Endothelial cell of umbilical vein (primary cell): Measurements from ENCODE around the gene CACNA2D1. TPM values are rescaled to one million over a fixed set of nuclear protein-coding genes. Genes with fewer than 3 reads are reported as not detected.

Source experiments
- BruUV-seq: library from RNA; stranded (reverse); fragments of 400-500 nt; replicated peaks from 2 replicates; lab custom pipeline; 2021; lab: Mats Ljungman, UMichigan
- CTCF ChIA-PET: fragments of 300-600, 350-600 bp; sonication (Branson Sonifier 250); formaldehyde crosslinking; loops from one replicate; lab custom pipeline; 2021; ENCODE audit warnings: antibody characterized with exemption, inconsistent platforms; lab: Charles Lee
- POLR2A ChIA-PET: fragments of 300-600, 350-600 bp; sonication (Branson Sonifier 250); formaldehyde crosslinking; loops from one replicate; lab custom pipeline; 2021; ENCODE audit warnings: antibody characterized with exemption, inconsistent platforms; lab: Charles Lee
- DNase-seq: peaks from one replicate; pipeline ENCODE4 v3.0.0-alpha.2; 2011; ENCODE audit warnings: low read depth, low spot score
- FAIRE-seq: peaks from 2 replicates; lab custom pipeline; 2011; peaks lifted over from hg19 to GRCh38; lab: Jason Lieb, UNC
- H2AFZ ChIP-seq: 2 replicates; pipeline ENCODE4 v1.6.0; 2012; ENCODE audit warnings: low read depth, low read length, control low read depth, inconsistent platforms
- H3K27ac ChIP-seq: 2 replicates; pipeline ENCODE4 v1.5.1; 2011; ENCODE audit warnings: low read depth, mild to moderate bottlenecking, control low read depth, low read length, moderate library complexity; ENCODE audit not compliant: insufficient read depth
- H3K27me3 ChIP-seq, 2 experiments: 2 replicates each; pipeline versions ENCODE4 v1.6.0 to v1.6.1; 2011; ENCODE audit warnings: low read length in 2 of 2, mixed read lengths in 1 of 2; ENCODE audit not compliant: control insufficient read depth in 2 of 2, insufficient read depth in 2 of 2
- H3K36me3 ChIP-seq, 2 experiments: 2 replicates in 1 of 2; 3 replicates in 1 of 2; pipeline ENCODE4 v1.5.1; 2011; ENCODE audit warnings: low read length in 2 of 2, mild to moderate bottlenecking in 1 of 2, moderate library complexity in 1 of 2; ENCODE audit not compliant: control insufficient read depth in 2 of 2, insufficient read depth in 2 of 2; ENCODE audit errors: extremely low read depth in 1 of 2
- H3K4me1 ChIP-seq: 3 replicates; pipeline ENCODE4 v1.5.1; 2011; ENCODE audit warnings: mild to moderate bottlenecking, low read length; ENCODE audit not compliant: control insufficient read depth, insufficient read depth; ENCODE audit errors: extremely low read depth
- H3K4me2 ChIP-seq: 2 replicates; pipeline ENCODE4 v1.6.1; 2011; ENCODE audit warnings: low read length, control low read depth, mixed read lengths; ENCODE audit not compliant: insufficient read depth
- H3K4me3 ChIP-seq, 3 experiments: fragments of 200-600 bp in 1 of 3; sonication (generic), shearing (Covaris generic) in 1 of 3; replicated peaks in 1 of 3; 2 replicates each; pipeline ENCODE4 v1.5.1; 2011 to 2016; ENCODE audit warnings: control low read depth in 3 of 3, low read length in 3 of 3, mild to moderate bottlenecking in 2 of 3, inconsistent platforms in 1 of 3, low read depth in 1 of 3, moderate library complexity in 1 of 3; ENCODE audit not compliant: insufficient read depth in 1 of 3
- H3K79me2 ChIP-seq: 2 replicates; pipeline ENCODE4 v1.6.0; 2012; ENCODE audit warnings: low read length, inconsistent platforms; ENCODE audit not compliant: control insufficient read depth, insufficient read depth
- H3K9ac ChIP-seq: replicated peaks from 2 replicates; pipeline ENCODE3; 2011; ENCODE audit warnings: low read length, control low read depth; ENCODE audit not compliant: insufficient read depth; ENCODE audit errors: extremely low read depth
- H3K9me1 ChIP-seq: replicated peaks from 3 replicates; pipeline ENCODE4 v1.6.0; 2011; ENCODE audit warnings: mild to moderate bottlenecking, low read length; ENCODE audit not compliant: control insufficient read depth, insufficient read depth; ENCODE audit errors: extremely low read depth
- H3K9me3 ChIP-seq: replicated peaks from 2 replicates; pipeline ENCODE4 v1.5.1; 2012; ENCODE audit warnings: low read length, inconsistent platforms; ENCODE audit not compliant: control insufficient read depth, insufficient read depth
- H4K20me1 ChIP-seq: replicated peaks from 2 replicates; pipeline ENCODE3; 2011; ENCODE audit warnings: mild to moderate bottlenecking, low read length; ENCODE audit not compliant: control insufficient read depth, insufficient read depth; ENCODE audit errors: extremely low read depth
- CTCF ChIP-seq, 2 donors: IDR thresholded peaks; 1 replicate in 1 of 2; 2 replicates in 1 of 2; pipeline ENCODE4 v1.5.1; 2011; ENCODE audit warnings: low read length in 2 of 2, mild to moderate bottlenecking in 2 of 2, moderate library complexity in 2 of 2, control low read depth in 1 of 2, inconsistent platforms in 1 of 2, low read depth in 1 of 2; ENCODE audit not compliant: insufficient read depth in 1 of 2; ENCODE audit errors: extremely low read depth in 1 of 2
- EZH2 ChIP-seq: IDR thresholded peaks from 2 replicates; pipeline ENCODE4 v1.6.1; 2012; ENCODE audit warnings: borderline replicate concordance, low read depth, mild to moderate bottlenecking, moderate library complexity, low read length, inconsistent platforms; ENCODE audit not compliant: severe bottlenecking
- FOS ChIP-seq: IDR thresholded peaks from 2 replicates; pipeline ENCODE4 v1.6.1; 2011; ENCODE audit warnings: mild to moderate bottlenecking, low read length, moderate library complexity, borderline replicate concordance; ENCODE audit not compliant: insufficient read depth
- GATA2 ChIP-seq: IDR thresholded peaks from 2 replicates; pipeline ENCODE4 v1.7.0; 2011; ENCODE audit warnings: low read depth, mild to moderate bottlenecking, moderate library complexity, mixed read lengths, low read length; ENCODE audit not compliant: insufficient read length, insufficient read depth
- JUN ChIP-seq: IDR thresholded peaks from 2 replicates; pipeline ENCODE4 v1.6.1; 2011; ENCODE audit warnings: borderline replicate concordance, low read depth; ENCODE audit not compliant: insufficient read length, insufficient read depth
- MAX ChIP-seq: IDR thresholded peaks from 2 replicates; pipeline ENCODE4 v1.6.1; 2011; ENCODE audit not compliant: insufficient read depth, insufficient read length
- MYC ChIP-seq: IDR thresholded peaks from one replicate; pipeline ENCODE4 v1.6.1; 2011; ENCODE audit warnings: mild to moderate bottlenecking, low read depth, low read length
- POLR2A ChIP-seq: IDR thresholded peaks from 2 replicates; pipeline ENCODE4 v1.6.1; 2012; ENCODE audit warnings: low read depth, mild to moderate bottlenecking, control low read depth, low read length
- POLR2AphosphoS5 ChIP-seq: IDR thresholded peaks from 2 replicates; pipeline ENCODE4 v1.6.1; 2012; ENCODE audit warnings: low read depth, mild to moderate bottlenecking, control low read depth, low read length, moderate library complexity; ENCODE audit not compliant: insufficient read depth
- dilution Hi-C: fragments of 300-500 bp; cut with MboI; formaldehyde crosslinking; loops from one replicate; pipeline ENCODE4 v1.15.0; 2019; ENCODE audit warnings: low sequenced_read_pairs; ENCODE audit not compliant: extremely low pct_ligation_motif_present
- intact Hi-C: fragments of 100-400 bp; cut with micrococcal nuclease; formaldehyde crosslinking; loops from one replicate; pipeline ENCODE4 v1.10.0; 2022
- polyA plus RNA-seq, 4 experiments: library from polyadenylated mRNA; depleted of rRNA in 3 of 4; stranded (reverse) in 3 of 4; unstranded in 1 of 4; fragments of >200 nt; gene quantifications; 2 replicates each; pipeline versions ENCODE4 v1.2.1 to v1.2.3, GENCODE V29; 2011 to 2012; ENCODE audit warnings: missing spikeins in 1 of 4
- total RNA-seq: library from RNA; stranded (reverse); gene quantifications from 2 replicates; pipeline ENCODE4 v1.2.3, GENCODE V29; 2021

The CACNA2D1 gene
- total and polyA plus RNA-seq, 2 donors (not counting 3 experiments of a cell fraction or from before 2014, with no cell fraction given) = 4.1 to 38.6 TPM

GRCh38 chr7:82129091-82129490 lies 314.5 kb downstream of the CACNA2D1 start:
- Histone ChIP-seq H3K36me3 (no peaks in the 10 kb centered on the region), H3K4me2 (no peak overlapping the region), H3K9me1 (no peaks in the 10 kb centered on the region), H3K27me3 (no peaks in the 10 kb centered on the region), H3K4me1 (peaks cover 2% of the 10 kb centered on the region), H3K27ac (no peak overlapping the region), H3K9me3 (no peaks in the 10 kb centered on the region), H3K79me2 (no peaks in the 10 kb centered on the region), H3K9ac (no peak overlapping the region), H4K20me1 (no peaks in the 10 kb centered on the region), H3K4me3 (no peak overlapping the region), H2AFZ (no peak overlapping the region)
- intact Hi-C loops (no loop called here), dilution Hi-C loops (no loop called here)
- ChIA-PET CTCF (no interaction called here), POLR2A (no interaction called here)
- no peak for FAIRE-seq
- no peak for DNase-seq
- BruUV-seq = no TSS peak
- TF ChIP-seq FOS (no peak), POLR2A (no peak), CTCF (IDR thresholded peaks at IDR 0.05; ENCODE audit: extremely low read depth in 1 of 2, insufficient read depth in 1 of 2, low read depth in 1 of 2, low read length in 2 of 2) (no peak), EZH2 (no peak), GATA2 (no peak), MYC (no peak), POLR2AphosphoS5 (no peak), JUN (no peak), MAX (no peak)
